GM19468 (cell line): ENCODE results near the gene TEX53.

Experiments
- ATAC-seq: cut with Tn5 transposase; IDR thresholded peaks from one replicate; pipeline ENCODE4 v1.9.1; 2021; ENCODE audit warnings: mild to moderate bottlenecking, moderate library complexity, moderate number of reproducible peaks; ENCODE audit not compliant: unreplicated experiment; ENCODE audit errors: extremely low read depth

The TEX53 gene

GRCh38 chr9:114643001-114643400, 14.6 kb downstream of the TEX53 start:
- no peak for ATAC-seq

GRCh38 chr9:114641967-114642366, 15.6 kb downstream of the TEX53 start:
- ATAC-seq, result no peak

DNA sequence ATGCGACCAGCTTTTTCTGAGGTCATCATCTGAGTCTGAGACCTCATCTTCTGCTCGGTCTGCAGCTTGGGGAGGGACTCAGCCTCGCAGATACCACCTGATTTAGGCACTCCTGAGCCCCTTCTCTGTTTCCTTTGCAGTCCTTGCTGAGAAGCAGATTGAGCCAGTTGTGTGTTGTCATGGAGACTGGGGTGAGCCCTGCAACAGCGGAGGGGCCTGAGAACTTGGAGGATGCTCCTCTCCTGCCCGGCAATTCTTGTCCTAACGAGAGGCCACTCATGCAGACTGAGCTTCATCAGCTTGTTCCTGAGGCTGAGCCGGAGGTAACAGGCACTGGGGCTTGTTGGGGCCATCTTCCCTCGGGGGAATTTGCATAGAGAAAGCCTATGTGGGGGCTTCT, 19.2 kb downstream of the TEX53 start:
- ATAC-seq, result no peak

GRCh38 chr9:114634387-114634786, 23.2 kb downstream of the TEX53 start:
- no peak for ATAC-seq

DNA sequence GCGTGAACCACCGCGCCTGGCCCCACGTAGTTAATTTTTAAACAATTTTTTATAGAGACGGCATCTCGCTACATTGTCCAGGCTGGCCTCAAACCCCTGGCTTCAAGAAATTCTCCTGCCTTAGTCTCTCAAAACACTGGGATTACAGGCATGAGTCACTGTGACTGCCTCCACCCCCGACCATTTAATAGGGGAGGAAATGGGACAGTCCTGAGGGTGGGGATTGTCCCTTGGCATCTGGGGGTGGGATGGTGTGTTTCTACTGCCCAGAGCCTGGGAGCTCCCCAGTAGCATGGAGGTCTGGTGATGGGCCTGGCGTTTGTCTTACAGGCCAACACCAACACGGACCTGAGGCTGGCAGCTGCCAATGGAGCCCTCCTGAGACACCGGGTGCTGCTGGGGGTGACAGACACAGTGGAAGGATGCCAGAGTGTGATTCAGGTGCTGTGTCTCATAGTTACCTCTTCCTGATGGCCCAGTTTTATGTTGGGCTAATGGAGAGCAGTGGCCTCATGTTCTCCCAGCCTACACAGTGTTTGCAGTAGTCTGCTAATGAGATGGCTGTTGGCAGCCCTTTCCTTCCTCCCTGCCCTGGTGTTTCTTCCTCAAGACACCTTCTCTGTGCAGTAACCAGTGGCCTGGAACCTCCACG, 24.0 kb downstream of the TEX53 start:
- ATAC-seq, result no peak

DNA sequence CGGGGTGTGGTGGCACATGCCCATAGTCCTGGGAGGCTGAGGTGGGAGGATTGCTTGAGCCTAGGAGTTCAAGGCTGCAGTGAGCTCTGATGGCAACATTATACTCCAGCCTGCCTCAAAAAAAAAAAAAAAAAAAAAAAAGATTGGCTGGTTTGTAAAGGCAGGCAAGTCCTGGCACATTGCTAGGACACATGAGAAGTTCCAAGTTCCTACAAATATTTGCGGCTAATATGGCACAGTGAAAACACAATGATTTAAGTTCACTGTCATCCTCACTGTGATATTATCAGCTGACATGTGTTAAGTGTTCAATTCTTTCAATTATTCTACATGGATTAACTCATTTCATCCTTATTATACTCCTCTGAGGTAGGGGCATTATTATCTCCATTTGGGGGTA, 26.4 kb downstream of the TEX53 start:
- no peak for ATAC-seq

DNA sequence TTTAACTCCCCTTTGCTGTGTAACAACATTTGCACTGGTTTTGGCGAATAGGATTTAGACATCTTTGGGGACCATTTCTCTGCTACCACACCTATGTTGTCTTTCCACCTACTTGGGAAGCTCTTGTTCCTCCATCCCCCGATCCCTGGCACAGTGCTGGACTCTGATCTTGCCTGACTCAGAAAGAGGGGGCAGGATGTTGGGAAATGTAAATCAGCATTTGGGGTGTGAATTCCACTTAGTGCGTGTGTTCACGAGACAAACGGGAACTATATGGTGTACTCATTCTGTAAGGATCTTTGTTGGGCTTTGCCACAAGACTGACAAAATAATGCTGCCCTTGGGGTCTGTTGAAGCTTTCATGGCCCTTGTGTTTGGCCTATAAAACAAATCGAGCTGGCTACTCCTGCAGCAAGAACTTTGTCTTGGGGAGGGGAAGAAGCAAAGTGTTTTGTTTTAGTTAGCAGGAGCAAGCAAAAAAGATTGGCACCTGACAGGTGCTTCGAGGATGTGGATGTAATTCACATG, 28.0 kb downstream of the TEX53 start:
- no peak for ATAC-seq

DNA sequence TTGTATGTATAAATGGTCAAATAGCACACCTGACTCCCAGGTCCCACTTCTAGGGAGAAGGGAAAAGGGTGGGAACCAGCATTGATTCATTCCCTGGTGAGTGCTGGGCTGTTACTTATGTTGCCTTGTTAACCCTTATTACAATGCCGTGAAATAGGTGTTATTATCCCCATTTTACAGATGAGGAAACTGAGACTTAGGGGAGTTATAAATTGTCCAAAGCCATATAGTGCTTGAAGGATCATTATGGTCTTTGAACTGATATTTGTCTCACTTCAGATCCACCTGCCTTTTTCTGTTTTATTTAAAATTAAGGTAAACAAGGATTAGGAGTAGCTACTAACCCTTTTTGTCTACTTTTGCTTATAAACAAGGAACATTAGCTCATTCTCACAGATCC, 30.1 kb downstream of the TEX53 start:
- ATAC-seq, result no peak

DNA sequence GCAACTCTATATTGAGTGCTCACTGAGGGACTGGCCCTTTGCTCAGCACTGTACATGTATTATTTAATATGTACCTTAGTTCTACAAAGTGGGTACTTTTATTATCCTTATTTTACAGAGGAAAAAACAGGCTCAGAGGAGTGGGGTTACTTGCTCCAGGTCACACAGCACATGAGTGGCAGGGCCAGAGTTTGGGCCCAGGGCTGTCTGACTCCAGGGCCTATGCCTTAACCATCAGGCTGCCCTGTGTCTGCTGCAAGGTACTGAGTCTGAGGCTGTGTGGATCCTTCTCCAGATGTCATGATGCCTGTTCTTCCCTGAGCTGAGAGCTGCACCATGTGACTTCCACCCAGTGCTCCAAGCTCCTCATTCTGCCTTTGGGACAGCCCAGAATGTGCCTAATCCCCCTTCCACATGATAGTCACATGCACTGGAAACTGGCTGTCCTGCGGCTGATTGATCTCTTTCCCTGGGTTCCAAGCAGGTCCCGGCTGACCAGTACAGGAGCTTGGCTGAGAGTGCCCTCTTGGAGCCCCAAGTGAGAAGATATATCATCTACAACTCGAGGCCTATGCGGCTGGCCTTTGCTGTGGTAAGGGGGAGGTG, 31.1 kb downstream of the TEX53 start:
- ATAC-seq, result no peak

DNA sequence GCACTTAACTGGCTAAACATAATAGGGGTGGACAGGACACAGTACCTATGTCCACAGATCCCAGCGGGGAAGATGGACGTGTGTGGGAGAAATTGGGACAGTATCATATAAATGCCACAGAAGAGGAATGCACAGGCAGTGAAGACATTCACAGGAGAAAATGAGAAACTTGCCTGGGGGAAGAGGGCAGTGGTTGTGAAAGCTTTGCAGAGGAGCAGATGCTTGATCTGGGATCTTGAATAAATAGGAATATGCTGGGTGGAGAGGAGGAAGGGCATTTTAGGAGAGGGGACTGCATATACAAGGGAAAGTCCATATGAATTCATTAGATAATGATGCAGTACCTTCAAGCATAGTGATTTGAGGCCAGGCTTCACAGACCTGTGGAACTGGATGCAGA, 32.9 kb downstream of the TEX53 start:
- ATAC-seq, result no peak

- no peak for ATAC-seq
These were observed 35.5 kb downstream of the TEX53 start for GRCh38 chr9:114621975-114622609.

DNA sequence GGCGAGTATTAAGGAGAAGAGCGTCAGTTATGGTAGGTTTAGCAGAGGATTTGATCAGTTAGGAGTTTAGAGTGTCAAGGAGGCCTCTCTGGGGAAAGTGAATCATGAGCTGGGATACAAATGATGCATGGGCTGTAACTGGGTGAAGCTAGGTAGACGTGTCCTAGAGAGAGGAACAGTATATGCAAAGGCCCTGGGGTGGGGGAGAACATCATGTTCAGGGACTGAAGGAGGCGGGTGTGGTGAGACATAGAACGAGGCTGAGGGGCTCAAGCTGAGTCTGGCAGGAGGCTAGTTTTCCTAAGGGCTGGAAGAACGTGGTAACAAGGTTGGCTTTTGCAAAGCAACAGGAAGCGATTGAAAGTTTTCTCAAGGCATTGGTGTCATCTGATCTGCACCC, 36.0 kb downstream of the TEX53 start:
- no peak for ATAC-seq

GRCh38 chr9:114619191-114619761, 38.3 kb downstream of the TEX53 start:
- no peak for ATAC-seq

GRCh38 chr9:114616684-114617520, 40.7 kb downstream of the TEX53 start:
- peak; percentile 39 for ATAC-seq

- no peak for ATAC-seq
These were observed 43.2 kb downstream of the TEX53 start for GRCh38 chr9:114614373-114614772.

GRCh38 chr9:114613919-114614318, 43.7 kb downstream of the TEX53 start:
- no peak for ATAC-seq

GRCh38 chr9:114613087-114613486, 44.5 kb downstream of the TEX53 start:
- ATAC-seq, result no peak

- no peak for ATAC-seq
These were observed 45.2 kb downstream of the TEX53 start for GRCh38 chr9:114612272-114612923.

GRCh38 chr9:114611516-114612271, 45.9 kb downstream of the TEX53 start:
- ATAC-seq, result no peak
